ENCODE data around the gene ZC3H14. TPM values are rescaled to one million over a fixed set of nuclear protein-coding genes. Genes with fewer than 3 reads are reported as not detected.

ZC3H14 gene
- total RNA-seq, 1 donor from 2014 or later: 140 TPM

DNA sequence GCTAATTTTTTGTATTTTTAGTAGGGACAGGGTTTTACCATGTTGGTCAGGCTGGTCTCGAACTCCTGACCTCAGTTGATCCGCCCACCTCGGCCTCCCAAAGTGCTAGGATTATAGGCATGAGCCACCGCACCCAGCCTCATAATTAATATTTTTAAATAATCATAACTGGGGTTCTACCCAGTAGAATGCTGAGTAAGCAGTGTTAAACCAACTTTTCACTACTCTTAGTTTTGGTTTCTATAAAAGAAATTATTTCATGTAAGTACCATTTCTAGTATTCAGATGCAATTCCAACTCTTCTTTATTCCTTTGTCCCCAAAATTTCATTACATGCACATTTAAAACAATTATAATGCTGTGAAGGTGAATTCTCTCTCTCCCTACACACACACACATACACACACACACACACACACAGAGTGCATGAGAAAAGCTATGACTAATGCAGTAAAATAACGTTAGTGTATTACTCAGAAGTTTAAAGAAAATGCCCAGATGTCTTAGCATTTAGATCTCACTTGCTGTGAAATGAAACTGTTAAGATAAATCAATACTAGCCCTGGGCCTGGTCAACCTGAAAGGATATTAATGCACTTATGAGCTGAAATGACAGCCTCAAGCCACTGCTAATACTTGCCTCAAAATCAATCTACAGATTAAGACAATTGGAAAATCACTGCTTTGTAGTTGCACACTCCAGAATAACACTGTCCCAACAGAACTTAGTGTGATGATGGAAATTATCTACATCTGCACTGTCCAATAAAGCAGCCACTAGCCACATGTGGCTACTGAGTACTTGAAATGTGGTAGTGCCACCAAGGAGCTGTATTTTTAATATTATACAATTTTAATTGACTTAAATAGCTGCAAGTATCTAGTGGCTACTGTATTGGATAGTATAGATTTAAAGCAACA, 44.0 kb upstream of the ZC3H14 start:
- TF ChIP-seq, protein P1, sequence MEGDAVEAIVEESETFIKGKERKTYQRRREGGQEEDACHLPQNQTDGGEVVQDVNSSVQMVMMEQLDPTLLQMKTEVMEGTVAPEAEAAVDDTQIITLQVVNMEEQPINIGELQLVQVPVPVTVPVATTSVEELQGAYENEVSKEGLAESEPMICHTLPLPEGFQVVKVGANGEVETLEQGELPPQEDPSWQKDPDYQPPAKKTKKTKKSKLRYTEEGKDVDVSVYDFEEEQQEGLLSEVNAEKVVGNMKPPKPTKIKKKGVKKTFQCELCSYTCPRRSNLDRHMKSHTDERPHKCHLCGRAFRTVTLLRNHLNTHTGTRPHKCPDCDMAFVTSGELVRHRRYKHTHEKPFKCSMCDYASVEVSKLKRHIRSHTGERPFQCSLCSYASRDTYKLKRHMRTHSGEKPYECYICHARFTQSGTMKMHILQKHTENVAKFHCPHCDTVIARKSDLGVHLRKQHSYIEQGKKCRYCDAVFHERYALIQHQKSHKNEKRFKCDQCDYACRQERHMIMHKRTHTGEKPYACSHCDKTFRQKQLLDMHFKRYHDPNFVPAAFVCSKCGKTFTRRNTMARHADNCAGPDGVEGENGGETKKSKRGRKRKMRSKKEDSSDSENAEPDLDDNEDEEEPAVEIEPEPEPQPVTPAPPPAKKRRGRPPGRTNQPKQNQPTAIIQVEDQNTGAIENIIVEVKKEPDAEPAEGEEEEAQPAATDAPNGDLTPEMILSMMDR (IDR thresholded peaks at IDR 0.05): no peak
- TF ChIP-seq EZH2phosphoT487 (IDR thresholded peaks at IDR 0.05) (no peak), EZH2 (IDR thresholded peaks at IDR 0.05) (no peak)
- Histone ChIP-seq H3K9ac (no peak overlapping the region), H3K4me2 (no peak overlapping the region), H3K9me3 (ENCODE audit: low read depth) (no peaks in the 10 kb centered on the region), H3K4me1 (peaks cover 23% of the 10 kb centered on the region), H3K27ac (peak overlapping the region; percentile 8), H4K20me1 (ENCODE audit: low read depth) (no peaks in the 10 kb centered on the region), H3K36me3 (no peaks in the 10 kb centered on the region), H3K27me3 (no peaks in the 10 kb centered on the region), H3K4me3 (no peak overlapping the region), H3F3A (ENCODE audit: low read depth) (peaks cover 8% of the 10 kb centered on the region), H2AFZ (replicated peaks) (no peak overlapping the region), H3K79me2 (ENCODE audit: low read depth) (peaks cover 23% of the 10 kb centered on the region)
- H3K27ac Mint-ChIP-seq: no peak overlapping the region
- H3K4me3 Mint-ChIP-seq: no peak overlapping the region
- H3K9me3 Mint-ChIP-seq: peaks cover 10% of the 10 kb centered on the region
- peaks cover 29% of the 10 kb centered on the region for H3K4me1 Mint-ChIP-seq
- no peaks in the 10 kb centered on the region for H3K27me3 Mint-ChIP-seq (ENCODE audit: insufficient read depth, low read depth)
- peaks cover 26% of the 10 kb centered on the region for H3K36me3 Mint-ChIP-seq
- DNase-seq (ENCODE audit: low spot score): no peak

DNA sequence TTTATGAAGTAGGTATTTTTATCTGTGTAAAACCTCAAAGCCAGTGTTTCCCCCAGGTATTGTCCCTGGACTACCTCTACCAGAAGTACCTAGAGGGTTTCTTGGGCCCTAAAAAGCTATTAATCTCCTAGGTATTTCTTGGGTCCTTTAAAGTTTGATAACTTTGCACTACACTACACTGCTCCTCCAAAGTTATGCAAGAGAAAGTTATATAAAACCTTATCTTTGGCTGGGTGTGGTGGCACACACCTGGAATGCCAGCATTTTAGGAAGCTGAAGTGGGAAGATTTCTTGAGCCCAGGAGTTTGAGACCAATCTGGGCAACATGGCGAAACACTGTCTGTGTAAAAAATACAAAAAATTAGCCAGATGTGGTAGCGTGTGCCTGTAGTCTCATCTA, 42.9 kb upstream of the ZC3H14 start:
- H3F3A ChIP-seq (ENCODE audit: low read depth): peaks cover 8% of the 10 kb centered on the region
- H3K36me3 ChIP-seq: no peaks in the 10 kb centered on the region
- no peaks in the 10 kb centered on the region for H3K27me3 Mint-ChIP-seq (ENCODE audit: insufficient read depth, low read depth)
- H3K4me3 ChIP-seq: no peak overlapping the region
- H3K79me2 ChIP-seq (ENCODE audit: low read depth): peaks cover 33% of the 10 kb centered on the region
- H3K9me3 Mint-ChIP-seq: peaks cover 10% of the 10 kb centered on the region
- H3K36me3 Mint-ChIP-seq: peaks cover 24% of the 10 kb centered on the region
- no peaks in the 10 kb centered on the region for H4K20me1 ChIP-seq (ENCODE audit: low read depth)
- no peaks in the 10 kb centered on the region for H3K9me3 ChIP-seq (ENCODE audit: low read depth)
- TF ChIP-seq EZH2 (IDR thresholded peaks at IDR 0.05): no peak
- TF ChIP-seq EZH2phosphoT487 (IDR thresholded peaks at IDR 0.05): no peak
- TF ChIP-seq, protein P1 (IDR thresholded peaks at IDR 0.05): no peak
- no peak overlapping the region for H3K9ac ChIP-seq
- peaks cover 29% of the 10 kb centered on the region for H3K4me1 Mint-ChIP-seq
- no peak for DNase-seq (ENCODE audit: low spot score)
- no peaks in the 10 kb centered on the region for H3K27me3 ChIP-seq
- peaks cover 23% of the 10 kb centered on the region for H3K4me1 ChIP-seq
- no peak overlapping the region for H3K4me3 Mint-ChIP-seq
- H3K27ac Mint-ChIP-seq: no peak overlapping the region
- H3K27ac ChIP-seq: no peak overlapping the region
- H3K4me2 ChIP-seq: no peak overlapping the region
- no peak overlapping the region for H2AFZ ChIP-seq (replicated peaks)

- Mint-ChIP-seq H3K9me3 (peaks cover 13% of the 10 kb centered on the region), H3K4me3 (no peak overlapping the region), H3K27me3 (ENCODE audit: insufficient read depth, low read depth) (no peaks in the 10 kb centered on the region), H3K36me3 (peaks cover 25% of the 10 kb centered on the region), H3K4me1 (peaks cover 10% of the 10 kb centered on the region), H3K27ac (no peak overlapping the region)
- DNase-seq (ENCODE audit: low spot score): no peak
- peaks cover 5% of the 10 kb centered on the region for H3K4me1 ChIP-seq
- TF ChIP-seq EZH2phosphoT487 (IDR thresholded peaks at IDR 0.05): no peak
- no peak for TF ChIP-seq EZH2 (IDR thresholded peaks at IDR 0.05)
- TF ChIP-seq, protein P1 (IDR thresholded peaks at IDR 0.05): no peak
- no peak overlapping the region for H3K27ac ChIP-seq
- no peaks in the 10 kb centered on the region for H3K27me3 ChIP-seq
- H3K9ac ChIP-seq: no peak overlapping the region
- H3K79me2 ChIP-seq (ENCODE audit: low read depth): peaks cover 30% of the 10 kb centered on the region
- no peaks in the 10 kb centered on the region for H3K9me3 ChIP-seq (ENCODE audit: low read depth)
- H3F3A ChIP-seq (ENCODE audit: low read depth): peaks cover 2% of the 10 kb centered on the region
- H2AFZ ChIP-seq (replicated peaks): no peak overlapping the region
- H4K20me1 ChIP-seq (ENCODE audit: low read depth): no peaks in the 10 kb centered on the region
- no peak overlapping the region for H3K4me3 ChIP-seq
- H3K4me2 ChIP-seq: no peak overlapping the region
- no peaks in the 10 kb centered on the region for H3K36me3 ChIP-seq
Measured at GRCh38 chr14:88521818-88522217, 41.0 kb upstream of the ZC3H14 start.

Data from neural progenitor cell (in vitro differentiated cells).